HepG2 (cell line): ENCODE data around the gene A3GALT2. TPM values are rescaled to one million over a fixed set of nuclear protein-coding genes. Genes with fewer than 3 reads are reported as not detected.

Source experiments
- ATAC-seq: fragments of 200-7000 bp; cut with Tn5 transposase; 3 replicates; pipeline ENCODE4 v1.9.1; 2020; ENCODE audit warnings: mild to moderate bottlenecking, moderate library complexity
- BruUV-seq: library from RNA; stranded (reverse); fragments of 400-500 nt; replicated peaks from 2 replicates; lab custom pipeline; 2021; lab: Mats Ljungman, UMichigan
- CTCF ChIA-PET: fragments of 300-600 bp; formaldehyde crosslinking; extraction: SDS; loops from one replicate; lab custom pipeline; 2021; ENCODE audit warnings: low total read pairs, inconsistent platforms, low intra/inter-chr PET ratio; lab: Yijun Ruan, JAX
- POLR2A ChIA-PET: fragments of 350-600 bp; sonication (Branson Sonifier 250); formaldehyde crosslinking; loops from one replicate; lab custom pipeline; 2020; ENCODE audit warnings: antibody characterized with exemption, inconsistent platforms; lab: Yijun Ruan, JAX
- DNase-seq: peaks from one replicate; pipeline ENCODE4 v3.0.0-alpha.2; 2015; ENCODE audit warnings: low spot score
- FAIRE-seq: peaks from 3 replicates; lab custom pipeline; 2011; peaks lifted over from hg19 to GRCh38; lab: Jason Lieb, UNC
- H2AFZ ChIP-seq: one replicate; pipeline ENCODE4 v1.6.1; 2011; ENCODE audit warnings: low read length, inconsistent platforms
- H3K27ac ChIP-seq: fragments of 300-600 bp; 3 replicates; pipeline ENCODE4 v1.8.0; 2011; ENCODE audit warnings: mixed run types, mild to moderate bottlenecking, mixed read lengths, low read length, inconsistent platforms; ENCODE audit not compliant: insufficient read depth; ENCODE audit errors: extremely low read length
- H3K27me3 ChIP-seq, 2 experiments: fragments of 200-600 bp in 1 of 2; 2 replicates in 1 of 2; 3 replicates in 1 of 2; pipeline versions ENCODE4 v1.6.0 to v1.8.0; 2011; ENCODE audit warnings: low read length in 2 of 2, mild to moderate bottlenecking in 2 of 2, moderate library complexity in 2 of 2, inconsistent platforms in 1 of 2; ENCODE audit not compliant: insufficient read depth in 2 of 2, control insufficient read depth in 1 of 2
- H3K36me3 ChIP-seq, 2 experiments: fragments of 200-600 bp in 1 of 2; replicated peaks in 1 of 2; 2 replicates in 1 of 2; 3 replicates in 1 of 2; pipeline versions ENCODE4 v1.5.1 to v1.8.0; 2011; ENCODE audit warnings: low read length in 2 of 2, inconsistent platforms in 1 of 2; ENCODE audit not compliant: insufficient read depth in 2 of 2, control insufficient read depth in 1 of 2
- H3K4me1 ChIP-seq: 2 replicates; pipeline ENCODE4 v1.5.1; 2012; ENCODE audit warnings: low read length, inconsistent platforms; ENCODE audit not compliant: insufficient read depth
- H3K4me2 ChIP-seq: 2 replicates; pipeline ENCODE4 v1.6.0; 2011; ENCODE audit warnings: low read depth, low read length, inconsistent platforms
- H3K4me3 ChIP-seq, 3 experiments: fragments of 200-600 bp in 1 of 3; sonication (generic), shearing (Covaris generic) in 1 of 3; replicated peaks in 1 of 3; 2 replicates each; pipeline ENCODE4 v1.5.1; 2011 to 2016; ENCODE audit warnings: low read length in 3 of 3, inconsistent platforms in 2 of 3, low read depth in 2 of 3, mild to moderate bottlenecking in 2 of 3, control low read depth in 1 of 3, mixed read lengths in 1 of 3; ENCODE audit not compliant: insufficient read depth in 1 of 3
- H3K79me2 ChIP-seq: one replicate; pipeline ENCODE4 v1.6.1; 2011; ENCODE audit warnings: low read length, inconsistent platforms; ENCODE audit not compliant: insufficient read depth
- H3K9ac ChIP-seq: 2 replicates; pipeline ENCODE4 v1.6.0; 2011; ENCODE audit warnings: mild to moderate bottlenecking, low read depth, low read length, inconsistent platforms; ENCODE audit not compliant: insufficient read depth
- H3K9me3 ChIP-seq: 2 replicates; pipeline ENCODE4 v1.5.1; 2012; ENCODE audit warnings: mild to moderate bottlenecking, low read length
- H4K20me1 ChIP-seq: 2 replicates; pipeline ENCODE4 v1.6.0; 2011; ENCODE audit warnings: inconsistent platforms, mild to moderate bottlenecking, low read length, moderate library complexity; ENCODE audit not compliant: insufficient read depth
- ATF7-NPFF ChIP-seq: sonication (generic); formaldehyde crosslinking; IDR thresholded peaks from 2 replicates; pipeline ENCODE4 v1.8.1; 2023; ENCODE audit warnings: mild to moderate bottlenecking, low read depth, missing genetic modification reagents, moderate library complexity
- DMAP1 ChIP-seq: IDR thresholded peaks from 2 replicates; pipeline ENCODE4 v1.6.1; 2016
- FOXP1 ChIP-seq, 2 experiments: fragments of 450-650 bp in 1 of 2; IDR thresholded peaks; 2 replicates each; pipeline ENCODE4 v1.6.1; 2017 to 2018; ENCODE audit warnings: antibody characterized with exemption in 1 of 2
- GFI1 ChIP-seq: sonication (generic); formaldehyde crosslinking; IDR thresholded peaks from 2 replicates; pipeline ENCODE4 v1.5.0; 2020; ENCODE audit warnings: missing genetic modification reagents, mild to moderate bottlenecking, borderline replicate concordance
- HNRNPLL ChIP-seq: fragments of 200-400 bp; formaldehyde crosslinking; IDR thresholded peaks from 2 replicates; pipeline ENCODE4 v1.6.1; 2017; ENCODE audit warnings: mild to moderate bottlenecking, low read depth, low read length; ENCODE audit not compliant: poor library complexity, severe bottlenecking
- KAT8 ChIP-seq: IDR thresholded peaks from 2 replicates; pipeline ENCODE4 v1.6.1; 2016; ENCODE audit warnings: missing genetic modification reagents, missing compliant biosample characterization
- NFRKB ChIP-seq: fragments of 450-650 bp; IDR thresholded peaks from 2 replicates; pipeline ENCODE4 v1.6.1; 2017
- PLSCR1 ChIP-seq: sonication (generic); formaldehyde crosslinking; IDR thresholded peaks from 2 replicates; pipeline ENCODE4 v1.5.0; 2020; ENCODE audit warnings: missing genetic modification reagents, mild to moderate bottlenecking, borderline replicate concordance
- PRPF4 ChIP-seq: fragments of 200-400 bp; formaldehyde crosslinking; IDR thresholded peaks from 2 replicates; pipeline ENCODE4 v1.6.1; 2016; ENCODE audit warnings: low read length, low read depth; ENCODE audit not compliant: poor library complexity, severe bottlenecking
- RARG ChIP-seq: sonication (generic); formaldehyde crosslinking; IDR thresholded peaks from 2 replicates; pipeline ENCODE4 v1.4.0; 2020; ENCODE audit warnings: low read depth, mild to moderate bottlenecking, missing genetic modification reagents
- RFXAP ChIP-seq: sonication (generic); formaldehyde crosslinking; IDR thresholded peaks from 2 replicates; pipeline ENCODE4 v1.4.0; 2020; ENCODE audit warnings: missing genetic modification reagents, borderline replicate concordance
- RXRB ChIP-seq: IDR thresholded peaks from 2 replicates; pipeline ENCODE4 v1.6.1; 2016; ENCODE audit warnings: borderline replicate concordance, missing genetic modification reagents, missing compliant biosample characterization
- TAF15 ChIP-seq: fragments of 200-400 bp; formaldehyde crosslinking; IDR thresholded peaks from one replicate; pipeline ENCODE4 v1.6.1; 2018; ENCODE audit warnings: mild to moderate bottlenecking, low read depth, low read length; ENCODE audit not compliant: poor library complexity, severe bottlenecking
- THYN1 ChIP-seq: sonication (generic); formaldehyde crosslinking; IDR thresholded peaks from 2 replicates; pipeline ENCODE4 v1.8.1; 2023; ENCODE audit warnings: low read depth, mild to moderate bottlenecking, moderate library complexity, missing genetic modification reagents, borderline replicate concordance
- WGBS: methylation state at CpG from one replicate; pipeline ENCODE4 v1.1.6; 2017; ENCODE audit warnings: low lambda C conversion rate; 5-methylcytosine and 5-hydroxymethylcytosine counted together
- in situ Hi-C: cut with HindIII; loops from 2 replicates; pipeline ENCODE4 v1.10.0; 2017; ENCODE audit warnings: low pct_unique_long_range_greater_than_20kb; ENCODE audit not compliant: extremely low pct_ligation_motif_present
- intact Hi-C: fragments of 100-400 bp; cut with micrococcal nuclease; formaldehyde crosslinking; loops from one replicate; pipeline ENCODE4 v1.10.0; 2022; ENCODE audit not compliant: unreplicated experiment
- polyA plus RNA-seq, 8 experiments: library from polyadenylated mRNA; depleted of rRNA in 3 of 8; stranded (reverse) in 7 of 8; unstranded in 1 of 8; fragments of >200 nt; fragmentation: Illumina TruSeq in 4 of 8; extraction: Trizol in 4 of 8; gene quantifications; 2 replicates each; pipeline versions ENCODE4 v1.2.1 to v1.2.3, GENCODE V29; 2011 to 2016; ENCODE audit warnings: low read depth in 4 of 8, missing spikeins in 1 of 8, mixed read lengths in 1 of 8; ENCODE audit not compliant: insufficient read depth in 1 of 8
- total RNA-seq, 5 experiments: library from RNA; depleted of rRNA; stranded (reverse); fragments of >200 nt; fragmentation: Illumina TruSeq; extraction: Trizol; gene quantifications; 2 replicates each; pipeline ENCODE4 v1.2.3, GENCODE V29; 2016; ENCODE audit warnings: low read depth in 1 of 5
- TF ChIP-seq, protein P1 (sequence below): sonication (generic); formaldehyde crosslinking; IDR thresholded peaks from 2 replicates; pipeline ENCODE4 v1.8.0; 2022; ENCODE audit warnings: low read depth, missing genetic modification reagents

A3GALT2 gene
- total and polyA plus RNA-seq, 2 of the 13 experiments (the other 11 are each of a cell fraction or from before 2014, with no cell fraction given) = not detected

DNA sequence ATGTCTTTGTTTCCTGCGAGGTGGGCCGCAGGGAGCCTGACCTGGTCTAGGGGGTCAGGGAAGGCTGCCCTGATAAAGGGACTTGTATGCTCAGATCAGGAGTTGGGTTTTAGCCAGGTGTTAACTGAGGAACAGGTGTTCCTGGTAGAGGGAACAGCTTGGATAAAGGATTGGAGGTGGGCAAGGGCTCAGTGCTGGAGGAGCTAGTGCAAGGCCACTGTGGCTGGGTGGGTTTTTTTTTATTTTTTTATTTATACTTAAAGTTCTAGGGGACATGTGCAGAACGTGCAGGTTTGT lies 31.1 kb downstream of the A3GALT2 start (continued):
- TF ChIP-seq PLSCR1 (CRISPR knock-in tag) (no peak), NFRKB (no peak), RFXAP (CRISPR knock-in tag) (no peak), PRPF4 (no peak), RXRB (no peak), THYN1 (CRISPR knock-in tag) (no peak), TAF15 (no peak), HNRNPLL (no peak), DMAP1 (CRISPR knock-in tag) (no peak)
- TF ChIP-seq, protein P1, sequence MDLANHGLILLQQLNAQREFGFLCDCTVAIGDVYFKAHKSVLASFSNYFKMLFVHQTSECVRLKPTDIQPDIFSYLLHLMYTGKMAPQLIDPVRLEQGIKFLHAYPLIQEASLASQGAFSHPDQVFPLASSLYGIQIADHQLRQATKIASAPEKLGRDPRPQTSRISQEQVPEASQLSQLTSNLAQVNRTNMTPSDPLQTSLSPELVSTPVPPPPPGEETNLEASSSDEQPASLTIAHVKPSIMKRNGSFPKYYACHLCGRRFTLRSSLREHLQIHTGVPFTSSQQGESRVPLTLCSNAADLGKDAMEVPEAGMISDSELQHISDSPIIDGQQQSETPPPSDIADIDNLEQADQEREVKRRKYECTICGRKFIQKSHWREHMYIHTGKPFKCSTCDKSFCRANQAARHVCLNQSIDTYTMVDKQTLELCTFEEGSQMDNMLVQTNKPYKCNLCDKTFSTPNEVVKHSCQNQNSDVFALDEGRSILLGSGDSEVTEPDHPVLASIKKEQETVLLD (CRISPR knock-in tag) = no peak

- Histone ChIP-seq H3K27me3 (no peaks in the 10 kb centered on the region), H3K36me3 (peaks cover 7 to 37% of the 10 kb centered on the region in 2 experiments), H3K79me2 (no peaks in the 10 kb centered on the region), H3K4me3 (no peak overlapping the region), H3K4me1 (no peaks in the 10 kb centered on the region; the same call in 1 of the 2 replicates)
- WGBS = 97% methylated on average over 12 of the region's 16 CpGs
- intact Hi-C loops (no loop called here), in situ Hi-C loops (no loop called here)
- CTCF ChIA-PET = no interaction called here
- TF ChIP-seq ATF7-NPFF (CRISPR knock-in tag) (no peak), GFI1 (CRISPR knock-in tag) (no peak), FOXP1 (IDR thresholded peaks at IDR 0.05) (no peak), FOXP1 (CRISPR knock-in tag; IDR thresholded peaks at IDR 0.05) (no peak), KAT8 (CRISPR knock-in tag) (no peak), RARG (CRISPR knock-in tag) (no peak)
- TF ChIP-seq, all 625 proteins: peak for 0
- Histone ChIP-seq H3K9ac (no peak overlapping the region), H3K4me2 (no peak overlapping the region), H3K9me3 (no peaks in the 10 kb centered on the region), H4K20me1 (no peaks in the 10 kb centered on the region), H3K27ac (no peak overlapping the region), H2AFZ (no peak overlapping the region)
- no peak for ATAC-seq
- no peak for DNase-seq
- no peak for FAIRE-seq
- no TSS peak for BruUV-seq
- POLR2A ChIA-PET = no interaction called here
These were observed 31.7 kb downstream of the A3GALT2 start for GRCh38 chr1:33288976-33289857.
